ENCODE results near the gene EDDM13. TPM values are rescaled to one million over a fixed set of nuclear protein-coding genes. Genes with fewer than 3 reads are reported as not detected.

Gene EDDM13
- total RNA-seq, 1 donor: not detected

- DNase-seq (ENCODE audit: low read depth): no peak
- no peak overlapping the region for H3K4me3 ChIP-seq (ENCODE audit: low read depth, low read length)
- TF ChIP-seq CTCF (IDR thresholded peaks at IDR 0.05; ENCODE audit: insufficient read depth, low read length): no peak
Measured at GRCh38 chr19:56294549-56294948, 22.0 kb downstream of the EDDM13 start.

GRCh38 chr19:56295531-56296455 lies 23.2 kb downstream of the EDDM13 start:
- no peak for TF ChIP-seq CTCF (IDR thresholded peaks at IDR 0.05; ENCODE audit: insufficient read depth, low read length)
- H3K4me3 ChIP-seq (ENCODE audit: low read depth, low read length): no peak overlapping the region
- DNase-seq (ENCODE audit: low read depth): no peak

- DNase-seq (ENCODE audit: low read depth): no peak
- no peak for TF ChIP-seq CTCF (IDR thresholded peaks at IDR 0.05; ENCODE audit: insufficient read depth, low read length)
- no peak overlapping the region for H3K4me3 ChIP-seq (ENCODE audit: low read depth, low read length)
Measured at GRCh38 chr19:56297010-56297409, 24.5 kb downstream of the EDDM13 start.

- no peak overlapping the region for H3K4me3 ChIP-seq (ENCODE audit: low read depth, low read length)
- no peak for TF ChIP-seq CTCF (IDR thresholded peaks at IDR 0.05; ENCODE audit: insufficient read depth, low read length)
- DNase-seq (ENCODE audit: low read depth): no peak
Measured at GRCh38 chr19:56299688-56300087, 27.1 kb downstream of the EDDM13 start.

GRCh38 chr19:56301155-56301554 lies 28.6 kb downstream of the EDDM13 start:
- peak; percentile 26 for TF ChIP-seq CTCF (IDR thresholded peaks at IDR 0.05; ENCODE audit: insufficient read depth, low read length)
- no peak overlapping the region for H3K4me3 ChIP-seq (ENCODE audit: low read depth, low read length)
- DNase-seq (ENCODE audit: low read depth): no peak

- TF ChIP-seq CTCF (IDR thresholded peaks at IDR 0.05; ENCODE audit: insufficient read depth, low read length): no peak
- no peak overlapping the region for H3K4me3 ChIP-seq (ENCODE audit: low read depth, low read length)
- DNase-seq (ENCODE audit: low read depth): no peak
Measured at GRCh38 chr19:56301886-56302620, 29.5 kb downstream of the EDDM13 start.

Data from fibroblast of the aortic adventitia (primary cell).